ENCODE measurements around the gene CEACAM7.

GRCh38 chr19:41641879-41642485 lies 46.1 kb downstream of the CEACAM7 start:
- TF ChIP-seq CTCF (IDR thresholded peaks at IDR 0.05) (peak; percentile 98), EZH2 (IDR thresholded peaks at IDR 0.05; ENCODE audit: borderline replicate concordance, insufficient read depth, low read depth, low read length, poor library complexity, severe bottlenecking) (no peak)

Data from B cell (primary cell).